Activated CD4-positive, alpha-beta T cell treated with anti-CD3 and anti-CD28 coated beads, Interleukin-2, amount 10 ng/mL, durations not matched to agents 24 days and 14 days (primary cell): ENCODE measurements around the gene AATK. TPM values are rescaled to one million over a fixed set of nuclear protein-coding genes. Genes with fewer than 3 reads are reported as not detected.

ENCODE experiments used
- DNase-seq: peaks from one replicate; pipeline ENCODE4 v3.0.0; 2022
- H3K27ac Mint-ChIP-seq: one replicate; pipeline ENCODE4 v1.8.0; 2022; ENCODE audit warnings: mild to moderate bottlenecking, mixed read lengths
- H3K27me3 Mint-ChIP-seq: one replicate; pipeline ENCODE4 v1.8.0; 2022; ENCODE audit warnings: mixed read lengths
- H3K36me3 Mint-ChIP-seq: one replicate; pipeline ENCODE4 v1.8.0; 2022; ENCODE audit warnings: low read depth, mild to moderate bottlenecking, mixed read lengths
- H3K4me1 Mint-ChIP-seq: one replicate; pipeline ENCODE4 v1.8.0; 2021; ENCODE audit warnings: mixed read lengths
- H3K4me3 Mint-ChIP-seq: one replicate; pipeline ENCODE4 v1.8.0; 2022; ENCODE audit warnings: mild to moderate bottlenecking, moderate library complexity, mixed read lengths
- H3K9me3 Mint-ChIP-seq: one replicate; pipeline ENCODE4 v1.8.0; 2021; ENCODE audit warnings: mixed read lengths
- intact Hi-C: fragments of 100-400 bp; cut with micrococcal nuclease; formaldehyde crosslinking; loops from one replicate; pipeline ENCODE4 v1.15.1; 2023
- total RNA-seq: library from RNA; stranded (reverse); gene quantifications from 2 replicates; pipeline ENCODE4 v1.2.3, GENCODE V29; 2022

Gene AATK
- total RNA-seq, 1 donor from 2014 or later = 0.42 TPM

DNA sequence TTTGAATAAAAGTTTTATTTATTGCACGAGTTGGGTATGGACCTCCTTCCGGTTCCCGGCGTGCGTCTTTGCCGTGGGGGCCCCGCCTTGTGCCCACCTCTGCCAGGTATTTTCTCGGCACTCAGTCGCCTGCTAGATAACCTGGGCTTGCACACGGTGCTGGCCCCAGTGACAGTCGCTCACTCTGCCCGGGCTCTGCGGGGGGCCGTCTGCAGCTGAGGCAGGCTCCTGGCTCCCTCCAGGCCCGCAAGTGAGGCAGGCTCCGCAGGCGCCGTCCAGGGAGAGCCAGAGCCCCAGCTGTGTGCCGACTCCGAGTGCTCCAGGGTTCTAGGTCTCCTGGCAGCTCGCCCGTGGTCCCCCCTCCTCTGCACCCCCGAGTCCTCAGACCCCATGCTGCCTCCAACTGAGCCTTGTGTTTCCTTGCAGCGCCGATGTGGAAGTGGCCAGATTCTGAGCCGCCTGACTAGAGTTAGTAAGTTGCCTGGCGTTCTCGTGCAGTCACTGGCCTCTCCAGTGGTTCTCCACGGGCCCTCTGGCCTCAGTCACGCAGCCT is 55.5 kb downstream of the AATK start:
- Mint-ChIP-seq H3K27ac (no peak overlapping the region), H3K4me3 (no peak overlapping the region)
- intact Hi-C loops = no loop called here

GRCh38 chr17:81109957-81110356 is 56.1 kb downstream of the AATK start:
- Mint-ChIP-seq H3K27me3 (no peaks in the 10 kb centered on the region), H3K4me3 (no peak overlapping the region), H3K4me1 (peaks cover 4% of the 10 kb centered on the region), H3K9me3 (no peaks in the 10 kb centered on the region), H3K27ac (no peak overlapping the region), H3K36me3 (no peaks in the 10 kb centered on the region)
- intact Hi-C loops = no loop called here
- no peak for DNase-seq

More for the DNA sequence above, 55.5 kb downstream of the AATK start:
- H3K27me3 Mint-ChIP-seq = no peaks in the 10 kb centered on the region
- peaks cover 4% of the 10 kb centered on the region for H3K4me1 Mint-ChIP-seq
- no peaks in the 10 kb centered on the region for H3K9me3 Mint-ChIP-seq
- no peak for DNase-seq
- no peaks in the 10 kb centered on the region for H3K36me3 Mint-ChIP-seq

GRCh38 chr17:81108220-81108619 is 57.8 kb downstream of the AATK start:
- H3K27me3 Mint-ChIP-seq = no peaks in the 10 kb centered on the region
- H3K9me3 Mint-ChIP-seq = no peaks in the 10 kb centered on the region
- no peak overlapping the region for H3K27ac Mint-ChIP-seq
- DNase-seq = no peak
- H3K36me3 Mint-ChIP-seq = no peaks in the 10 kb centered on the region
- no peak overlapping the region for H3K4me3 Mint-ChIP-seq
- H3K4me1 Mint-ChIP-seq = peaks cover 4% of the 10 kb centered on the region
- intact Hi-C loops = no loop called here

DNA sequence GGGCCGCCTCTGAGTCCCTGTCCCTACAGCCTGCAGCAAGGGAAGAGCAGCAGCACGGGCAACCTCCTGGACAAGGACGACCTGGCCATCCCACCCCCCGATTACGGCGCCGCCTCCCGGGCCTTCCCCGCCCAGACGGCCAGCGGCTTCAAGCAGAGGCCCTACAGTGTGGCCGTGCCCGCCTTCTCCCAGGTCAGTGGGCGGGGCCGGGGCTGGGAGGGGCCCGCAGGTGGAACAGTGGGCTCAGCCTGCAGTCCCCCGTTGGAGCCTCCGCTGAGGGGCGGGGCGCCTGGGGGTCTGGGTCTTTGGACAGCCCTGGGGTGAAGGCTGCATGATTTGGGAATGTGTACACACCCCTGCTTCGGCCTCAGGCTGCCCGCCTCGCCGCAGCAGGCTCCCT is 59.3 kb downstream of the AATK start:
- Mint-ChIP-seq H3K4me1 (peaks cover 4% of the 10 kb centered on the region), H3K36me3 (no peaks in the 10 kb centered on the region), H3K27ac (no peak overlapping the region), H3K9me3 (no peaks in the 10 kb centered on the region), H3K27me3 (no peaks in the 10 kb centered on the region), H3K4me3 (no peak overlapping the region)
- DNase-seq = no peak
- intact Hi-C loops = no loop called here

GRCh38 chr17:81103379-81103778 is 62.6 kb downstream of the AATK start:
- Mint-ChIP-seq H3K4me3 (no peak overlapping the region), H3K27ac (no peak overlapping the region), H3K27me3 (no peaks in the 10 kb centered on the region), H3K36me3 (no peaks in the 10 kb centered on the region), H3K9me3 (no peaks in the 10 kb centered on the region), H3K4me1 (no peaks in the 10 kb centered on the region)
- no peak for DNase-seq
- intact Hi-C loops = loop anchor here (5.0 kb wide), 2 partner anchors 139 to 676 kb away; no protein-coding TSS in a partner anchor

- intact Hi-C loops = loop anchor here (5.0 kb wide), 2 partner anchors 139 to 676 kb away; no protein-coding TSS in a partner anchor
- Mint-ChIP-seq H3K4me1 (no peaks in the 10 kb centered on the region), H3K27me3 (no peaks in the 10 kb centered on the region), H3K27ac (no peak overlapping the region), H3K9me3 (no peaks in the 10 kb centered on the region), H3K4me3 (no peak overlapping the region), H3K36me3 (no peaks in the 10 kb centered on the region)
- DNase-seq = no peak
These were observed 63.2 kb downstream of the AATK start for GRCh38 chr17:81102869-81103268.

- no peak for DNase-seq
- Mint-ChIP-seq H3K36me3 (no peaks in the 10 kb centered on the region), H3K27ac (no peak overlapping the region), H3K4me3 (no peak overlapping the region), H3K27me3 (no peaks in the 10 kb centered on the region), H3K4me1 (peaks cover 2% of the 10 kb centered on the region), H3K9me3 (no peaks in the 10 kb centered on the region)
- intact Hi-C loops = loop anchor here (5.0 kb wide), 2 partner anchors 140 to 675 kb away; no protein-coding TSS in a partner anchor
These were observed 63.7 kb downstream of the AATK start for GRCh38 chr17:81102352-81102751.

GRCh38 chr17:81101614-81102306 is 64.3 kb downstream of the AATK start:
- Mint-ChIP-seq H3K4me3 (no peak overlapping the region), H3K9me3 (no peaks in the 10 kb centered on the region), H3K36me3 (no peaks in the 10 kb centered on the region), H3K27me3 (no peaks in the 10 kb centered on the region), H3K4me1 (peaks cover 2% of the 10 kb centered on the region), H3K27ac (no peak overlapping the region)
- intact Hi-C loops = loop anchor here (1.0 to 5.0 kb wide), 5 partner anchors 78 to 674 kb away; no protein-coding TSS in a partner anchor
- peak; percentile 97 for DNase-seq

DNA sequence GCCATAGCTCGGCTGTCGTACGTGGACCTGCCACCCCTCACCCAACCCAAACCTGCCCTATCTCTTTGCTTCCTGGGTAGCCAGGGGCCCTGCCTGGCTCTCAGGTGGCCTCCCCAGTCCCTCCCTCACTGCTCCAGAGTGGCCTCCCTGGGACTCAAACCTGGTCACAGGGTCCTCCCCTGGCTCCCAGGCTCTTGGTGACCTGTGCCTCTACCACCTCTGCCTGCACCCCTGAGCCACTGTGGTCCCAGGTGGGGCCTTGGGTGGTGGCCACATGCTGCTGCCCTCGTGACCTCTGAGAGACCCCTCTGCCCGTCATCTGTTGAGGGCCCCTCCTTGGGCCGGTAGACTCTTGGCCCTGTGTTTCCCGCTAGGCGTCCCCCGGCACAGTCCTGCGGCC is 65.4 kb downstream of the AATK start:
- intact Hi-C loops = loop anchor here (1.0 to 5.0 kb wide), 5 partner anchors 77 to 673 kb away; no protein-coding TSS in a partner anchor
- peaks cover 8% of the 10 kb centered on the region for H3K4me1 Mint-ChIP-seq
- H3K27ac Mint-ChIP-seq = no peak overlapping the region
- H3K27me3 Mint-ChIP-seq = no peaks in the 10 kb centered on the region
- H3K9me3 Mint-ChIP-seq = no peaks in the 10 kb centered on the region
- H3K4me3 Mint-ChIP-seq = no peak overlapping the region
- H3K36me3 Mint-ChIP-seq = no peaks in the 10 kb centered on the region
- DNase-seq = no peak

DNA sequence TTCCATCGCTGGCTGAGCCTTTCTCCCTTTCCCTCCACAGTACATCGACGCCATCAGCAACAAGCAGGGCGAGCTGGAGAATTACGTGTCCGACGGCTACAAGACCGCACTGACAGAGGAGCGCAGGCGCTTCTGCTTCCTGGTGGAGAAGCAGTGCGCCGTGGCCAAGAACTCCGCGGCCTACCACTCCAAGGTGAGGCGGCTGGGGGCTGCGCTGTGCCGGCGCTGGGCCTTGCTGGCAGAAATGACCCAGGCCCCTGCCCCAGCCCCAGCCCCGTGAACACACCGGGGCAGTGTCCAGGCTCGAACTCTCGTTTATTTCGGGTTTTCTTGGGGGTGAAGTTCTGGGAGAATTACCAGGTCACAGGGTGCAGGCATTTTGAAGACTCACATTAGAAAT is 66.1 kb downstream of the AATK start:
- intact Hi-C loops = loop anchor here (2.0 to 5.0 kb wide), 3 partner anchors 142 to 673 kb away; no protein-coding TSS in a partner anchor

DNA sequence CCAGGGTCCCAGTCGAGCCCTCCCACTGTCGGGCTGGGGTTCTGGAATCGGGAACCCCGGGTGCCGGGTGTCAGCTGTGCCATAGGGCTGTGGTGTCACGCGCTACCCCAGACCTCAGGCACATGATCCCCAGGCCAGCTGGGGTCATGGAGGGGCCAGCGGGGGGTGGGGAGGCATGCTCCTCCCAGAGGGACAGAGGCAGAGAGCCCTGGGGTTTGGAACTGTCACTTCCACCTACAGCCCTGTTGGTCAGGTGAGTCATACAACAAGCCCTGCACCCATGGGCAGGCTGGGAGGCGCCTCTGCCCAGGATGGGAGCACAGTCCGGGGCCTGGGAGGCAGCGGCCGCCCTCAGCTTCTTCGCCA is 68.1 kb downstream of the AATK start:
- peaks cover 1% of the 10 kb centered on the region for H3K27me3 Mint-ChIP-seq
- no peak overlapping the region for H3K27ac Mint-ChIP-seq
- no peaks in the 10 kb centered on the region for H3K9me3 Mint-ChIP-seq
- no peaks in the 10 kb centered on the region for H3K36me3 Mint-ChIP-seq
- peaks cover 20% of the 10 kb centered on the region for H3K4me1 Mint-ChIP-seq
- intact Hi-C loops = no loop called here
- no peak overlapping the region for H3K4me3 Mint-ChIP-seq
- no peak for DNase-seq

More for the DNA sequence above, 66.1 kb downstream of the AATK start:
- no peak overlapping the region for H3K27ac Mint-ChIP-seq
- peaks cover 14% of the 10 kb centered on the region for H3K4me1 Mint-ChIP-seq
- DNase-seq = no peak
- H3K36me3 Mint-ChIP-seq = no peaks in the 10 kb centered on the region
- H3K9me3 Mint-ChIP-seq = no peaks in the 10 kb centered on the region
- H3K27me3 Mint-ChIP-seq = no peaks in the 10 kb centered on the region
- H3K4me3 Mint-ChIP-seq = no peak overlapping the region

DNA sequence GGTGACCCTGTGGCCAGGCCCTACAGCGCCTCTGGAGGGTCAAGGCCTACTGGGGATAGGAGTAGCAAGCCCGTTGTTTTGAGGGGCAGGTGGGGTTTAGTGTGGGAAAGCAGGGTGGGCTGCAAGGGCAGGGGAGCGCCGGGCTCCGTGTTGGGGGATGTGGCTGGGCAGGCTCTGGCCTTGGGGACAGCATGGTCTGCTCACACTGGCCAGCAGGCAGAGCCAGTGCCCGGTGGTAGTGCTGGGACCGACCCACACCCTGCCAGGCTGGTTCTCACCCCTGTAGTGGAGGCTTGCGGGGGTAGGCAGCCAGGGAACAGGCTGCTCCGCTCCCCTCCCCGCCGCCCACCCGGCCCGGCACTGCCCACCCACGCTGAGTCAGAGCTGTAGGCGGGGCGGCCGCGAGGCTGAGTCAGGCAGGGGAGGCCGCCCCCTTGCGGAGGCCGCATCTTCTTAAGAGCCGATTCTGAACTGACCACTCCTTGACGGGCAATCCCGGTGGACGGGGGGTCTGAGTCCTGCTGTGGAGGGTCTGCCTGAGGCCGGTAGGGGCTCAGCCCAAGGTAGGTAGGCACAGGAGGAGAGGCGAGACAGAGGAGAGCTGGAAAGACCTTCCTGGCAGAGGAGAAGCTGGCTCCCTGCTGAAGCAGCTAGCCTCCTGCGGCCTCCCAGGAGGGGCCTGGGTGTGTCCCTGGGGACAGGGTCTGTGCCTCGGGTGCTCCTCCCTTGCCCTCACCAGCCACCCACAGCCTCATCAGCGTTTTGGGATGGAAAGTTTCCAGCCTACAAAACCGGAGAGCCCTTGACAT is 68.7 kb downstream of the AATK start:
- H3K27me3 Mint-ChIP-seq = peaks cover 1% of the 10 kb centered on the region
- no peaks in the 10 kb centered on the region for H3K36me3 Mint-ChIP-seq
- H3K9me3 Mint-ChIP-seq = no peaks in the 10 kb centered on the region
- peak; percentile 77 for DNase-seq
- H3K4me1 Mint-ChIP-seq = peaks cover 20% of the 10 kb centered on the region
- no peak overlapping the region for H3K27ac Mint-ChIP-seq
- intact Hi-C loops = no loop called here
- no peak overlapping the region for H3K4me3 Mint-ChIP-seq

DNA sequence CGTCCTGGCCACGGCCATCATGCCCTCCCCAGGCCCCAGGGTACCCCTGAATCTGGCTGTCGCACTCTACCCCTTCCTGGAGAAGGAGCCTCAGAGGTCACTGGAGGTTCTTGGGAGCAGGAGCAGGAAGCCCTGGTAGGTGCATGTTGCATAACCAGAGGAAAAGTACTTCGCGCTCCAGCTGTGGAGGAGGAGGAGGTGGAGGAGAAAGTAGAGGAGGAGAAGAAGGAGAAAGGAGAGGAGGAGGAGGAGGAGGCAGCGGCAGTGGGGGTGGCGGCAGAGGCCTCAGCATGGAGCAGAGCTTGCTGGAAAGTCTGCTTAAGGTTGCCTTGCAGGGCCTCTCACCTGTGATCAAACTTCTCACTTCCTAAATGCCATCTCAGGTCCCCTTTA is 69.3 kb downstream of the AATK start:
- H3K36me3 Mint-ChIP-seq = no peaks in the 10 kb centered on the region
- no peak overlapping the region for H3K4me3 Mint-ChIP-seq
- no peak overlapping the region for H3K27ac Mint-ChIP-seq
- H3K27me3 Mint-ChIP-seq = peaks cover 1% of the 10 kb centered on the region
- intact Hi-C loops = no loop called here
- H3K9me3 Mint-ChIP-seq = no peaks in the 10 kb centered on the region
- DNase-seq = no peak
- H3K4me1 Mint-ChIP-seq = peaks cover 20% of the 10 kb centered on the region

- H3K27ac Mint-ChIP-seq = peak overlapping the region; percentile 74
- H3K27me3 Mint-ChIP-seq = peaks cover 1% of the 10 kb centered on the region
- intact Hi-C loops = no loop called here
- H3K36me3 Mint-ChIP-seq = no peaks in the 10 kb centered on the region
- no peak for DNase-seq
- H3K9me3 Mint-ChIP-seq = no peaks in the 10 kb centered on the region
- peak overlapping the region; percentile 19 for H3K4me3 Mint-ChIP-seq
- peaks cover 20% of the 10 kb centered on the region for H3K4me1 Mint-ChIP-seq
These were observed 70.6 kb downstream of the AATK start for GRCh38 chr17:81095383-81095762.
